ENCODE results near the gene KREMEN1.

DNA sequence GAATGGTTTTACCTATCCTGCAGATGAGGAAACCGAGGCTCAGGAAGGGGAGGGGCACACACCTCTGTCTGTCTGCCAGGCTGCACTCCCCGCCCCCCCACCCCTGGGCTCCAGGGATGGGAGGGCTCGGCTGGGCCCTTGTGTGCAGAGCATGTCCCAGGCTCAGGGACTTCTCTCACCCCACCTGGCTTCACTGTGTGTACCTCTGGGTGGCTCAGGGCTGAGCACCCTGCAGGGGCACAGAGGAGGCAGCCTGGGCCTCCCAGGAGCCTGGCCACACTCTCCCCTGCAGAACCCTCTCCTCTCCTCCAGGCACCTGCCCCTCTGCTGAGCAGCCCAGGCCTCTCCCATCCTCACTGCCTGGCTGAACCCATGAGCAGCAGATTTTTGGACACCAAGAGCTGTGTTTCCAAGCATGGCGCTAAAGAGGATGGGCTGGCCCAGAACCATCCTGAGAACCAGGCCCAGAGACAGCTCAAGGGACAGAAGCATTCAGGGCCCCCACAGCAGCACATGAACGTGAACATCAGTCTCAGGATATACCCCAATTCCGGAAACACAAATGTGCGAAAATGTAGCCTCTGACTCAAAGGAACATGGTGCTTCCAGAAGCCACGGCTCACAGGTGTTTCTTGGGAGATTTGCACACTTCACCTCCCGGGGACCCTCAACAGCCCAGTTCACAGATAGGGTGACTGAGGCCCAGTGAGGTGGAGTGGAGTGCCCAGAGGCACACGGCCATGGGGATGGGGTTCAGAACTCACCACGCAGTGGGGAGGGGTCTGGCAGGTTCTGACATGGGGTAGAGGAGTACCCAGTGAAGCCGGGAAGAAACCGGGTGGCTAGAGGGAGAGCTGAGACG is 143.4 kb downstream of the KREMEN1 start:
- TF ChIP-seq, protein P1, sequence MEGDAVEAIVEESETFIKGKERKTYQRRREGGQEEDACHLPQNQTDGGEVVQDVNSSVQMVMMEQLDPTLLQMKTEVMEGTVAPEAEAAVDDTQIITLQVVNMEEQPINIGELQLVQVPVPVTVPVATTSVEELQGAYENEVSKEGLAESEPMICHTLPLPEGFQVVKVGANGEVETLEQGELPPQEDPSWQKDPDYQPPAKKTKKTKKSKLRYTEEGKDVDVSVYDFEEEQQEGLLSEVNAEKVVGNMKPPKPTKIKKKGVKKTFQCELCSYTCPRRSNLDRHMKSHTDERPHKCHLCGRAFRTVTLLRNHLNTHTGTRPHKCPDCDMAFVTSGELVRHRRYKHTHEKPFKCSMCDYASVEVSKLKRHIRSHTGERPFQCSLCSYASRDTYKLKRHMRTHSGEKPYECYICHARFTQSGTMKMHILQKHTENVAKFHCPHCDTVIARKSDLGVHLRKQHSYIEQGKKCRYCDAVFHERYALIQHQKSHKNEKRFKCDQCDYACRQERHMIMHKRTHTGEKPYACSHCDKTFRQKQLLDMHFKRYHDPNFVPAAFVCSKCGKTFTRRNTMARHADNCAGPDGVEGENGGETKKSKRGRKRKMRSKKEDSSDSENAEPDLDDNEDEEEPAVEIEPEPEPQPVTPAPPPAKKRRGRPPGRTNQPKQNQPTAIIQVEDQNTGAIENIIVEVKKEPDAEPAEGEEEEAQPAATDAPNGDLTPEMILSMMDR (conservative IDR thresholded peaks at IDR 0.05; ENCODE audit: low read depth, low read length) = no peak
- no peak for TF ChIP-seq EZH2phosphoT487 (IDR thresholded peaks at IDR 0.05; ENCODE audit: borderline replicate concordance, low read length)

All from PC-3 (cell line).